Measurements from ENCODE around the gene TBC1D3H.
"Not testable (repeated sequence)": the region's sequence is repeated elsewhere in the genome, so short reads cannot be mapped to it uniquely, and the experiment has no call there.

The TBC1D3H gene

GRCh38 chr17:36388385-36389245 lies at the start of gene TBC1D3H:
Gene TBC1D3H, minus strand, starts transcription at chr17:36388435. Its CDS starts 1,540 bp downstream, at chr17:36386895.
- DNase-seq, result not testable (repeated sequence)

GRCh38 chr17:36428891-36429290 lies 40.7 kb upstream of the TBC1D3H start:
- DNase-seq, result not testable (repeated sequence)

GRCh38 chr17:36415180-36415941 lies 27.1 kb upstream of the TBC1D3H start:
- not testable (repeated sequence) for DNase-seq

GRCh38 chr17:36390943-36391645 lies 2.9 kb upstream of the TBC1D3H start:
- DNase-seq, result not testable (repeated sequence)

- DNase-seq, result not testable (repeated sequence)
Observed at GRCh38 chr17:36375938-36376337, 12.3 kb downstream of the TBC1D3H start.

- DNase-seq, result not testable (repeated sequence)
Observed at GRCh38 chr17:36362496-36362895, 25.7 kb downstream of the TBC1D3H start.

Data from midbrain (tissue), 1 donor.